Adrenal gland (tissue), 12 donors: ENCODE results near the gene COQ10A. TPM values are rescaled to one million over a fixed set of nuclear protein-coding genes. Genes with fewer than 3 reads are reported as not detected.
"Not testable (repeated sequence)": the region's sequence is repeated elsewhere in the genome, so short reads cannot be mapped to it uniquely, and the experiment has no call there.

Experiments
- DNase-seq, 7 donors: peaks; one replicate each; pipeline ENCODE4 v3.0.0-alpha.2; 2019 to 2020
- H3K27ac ChIP-seq, 5 donors: fragments of 200-600 bp; sonication (generic) in 4 of 5; 1 replicate in 3 of 5; 2 replicates in 2 of 5; pipeline versions ENCODE4 v1.5.1 to v1.8.0; 2016 to 2020; ENCODE audit warnings: mild to moderate bottlenecking in 1 of 5
- H3K27me3 ChIP-seq: fragments of 200-600 bp; 2 replicates; pipeline ENCODE4 v1.8.0; 2021
- H3K36me3 ChIP-seq, 2 donors: fragments of 200-600 bp; replicated peaks in 1 of 2; 1 replicate in 1 of 2; 2 replicates in 1 of 2; pipeline versions ENCODE4 v1.5.1 to v1.8.0; 2018 to 2022
- H3K4me1 ChIP-seq, 2 donors: fragments of 200-600 bp; replicated peaks in 1 of 2; 1 replicate in 1 of 2; 2 replicates in 1 of 2; pipeline versions ENCODE4 v1.5.1 to v1.8.0; 2018 to 2021
- H3K4me3 ChIP-seq, 4 donors: fragments of 200-600 bp; sonication (generic) in 3 of 4; one replicate each; pipeline ENCODE4 v1.5.1; 2016 to 2018
- H3K9me3 ChIP-seq, 3 donors: fragments of 200-600 bp; sonication (generic) in 1 of 3; replicated peaks in 1 of 3; 1 replicate in 2 of 3; 2 replicates in 1 of 3; pipeline versions ENCODE4 v1.5.1 to v1.8.0; 2016 to 2021
- CTCF ChIP-seq, 6 experiments: fragments of 450-650 bp in 4 of 6; fragments of 200-600 bp in 2 of 6; sonication (generic) in 1 of 6; IDR thresholded peaks; 1 replicate in 5 of 6; 2 replicates in 1 of 6; pipeline versions ENCODE4 v1.5.1 to v1.8.0; 2016 to 2021; ENCODE audit warnings: antibody characterized with exemption in 6 of 6, mild to moderate bottlenecking in 2 of 6, moderate library complexity in 1 of 6
- POLR2A ChIP-seq, 2 donors: fragments of 450-650 bp; IDR thresholded peaks; one replicate each; pipeline ENCODE4 v1.6.1; 2017; ENCODE audit warnings: antibody characterized with exemption in 2 of 2, mild to moderate bottlenecking in 2 of 2, moderate library complexity in 1 of 2
- WGBS, 4 donors: extraction: QIAGEN DNeasy Blood & Tissue Kit in 2 of 4; methylation state at CpG; one replicate each; pipeline versions ENCODE4 v1.1.5 to v1.1.7; 2013 to 2017; 5-methylcytosine and 5-hydroxymethylcytosine counted together
- intact Hi-C, 2 donors: fragments of 100-400 bp; cut with DNase I; formaldehyde crosslinking; loops; one replicate each; pipeline versions ENCODE4 v1.14.1 to v1.15.0; 2022 to 2023
- polyA plus RNA-seq, 3 donors: library from polyadenylated mRNA; stranded (reverse); fragments of 200-250 nt in 2 of 3; fragments of 350-450 nt in 1 of 3; fragmentation: Illumina TruSeq in 1 of 3; extraction: RNeasy Lipid Tissue Mini Kit (QIAGEN cat#74804) in 1 of 3; gene quantifications; one replicate each; pipeline ENCODE4 v1.2.3, GENCODE V29; 2013 to 2014
- total RNA-seq, 9 donors: library from RNA; depleted of rRNA in 4 of 9; stranded (reverse); fragments of >200 nt in 4 of 9; fragments of 120-200 nt in 1 of 9; fragmentation: NEBNext Ultra II Directional in 1 of 9; extraction: Animal tissue kit (Norgen Biotek cat#: 25700) in 1 of 9; gene quantifications; one replicate each; pipeline versions ENCODE4 v1.1.0 to v1.2.4, GENCODE V29; 2013 to 2023
- donor health status: healthy with polysubstance abuse.
- donor health status: Bipolar disorder and iron deficiency.
- donor health status: DM: yes; HTN: yes; CAD: no.
- donor health status: DM: no; HTN: no; CAD: no.
- donor health status: DM: no; HTN: no; CAD: no.
- donor health status: DM: yes; HTN: yes; CAD: no.

COQ10A gene
- total and polyA plus RNA-seq, 12 donors = 24.2 to 65.1 (median 35.1) TPM

- Histone ChIP-seq H3K36me3 (peaks cover 0 to 85% of the 10 kb centered on the region in 2 donors), H3K27me3 (no peaks in the 10 kb centered on the region), H3K4me1 (peaks cover 6 to 20% of the 10 kb centered on the region in 2 donors), H3K4me3 (no peak overlapping the region), H3K27ac (peak overlapping the region in 2 of 5 donors; percentile 8 to 52), H3K9me3 (no peaks in the 10 kb centered on the region)
- intact Hi-C loops = no loop called here
- no peak for DNase-seq
- TF ChIP-seq POLR2A (IDR thresholded peaks at IDR 0.05) (no peak), CTCF (IDR thresholded peaks at IDR 0.05) (no peak)
- whole genome bisulfite sequencing, 4 donors = 83 to 94% (median 89%) methylated on average over 2 of the region's 2 CpGs
Measured at GRCh38 chr12:56282579-56282978, 15.8 kb downstream of the COQ10A start.

DNA sequence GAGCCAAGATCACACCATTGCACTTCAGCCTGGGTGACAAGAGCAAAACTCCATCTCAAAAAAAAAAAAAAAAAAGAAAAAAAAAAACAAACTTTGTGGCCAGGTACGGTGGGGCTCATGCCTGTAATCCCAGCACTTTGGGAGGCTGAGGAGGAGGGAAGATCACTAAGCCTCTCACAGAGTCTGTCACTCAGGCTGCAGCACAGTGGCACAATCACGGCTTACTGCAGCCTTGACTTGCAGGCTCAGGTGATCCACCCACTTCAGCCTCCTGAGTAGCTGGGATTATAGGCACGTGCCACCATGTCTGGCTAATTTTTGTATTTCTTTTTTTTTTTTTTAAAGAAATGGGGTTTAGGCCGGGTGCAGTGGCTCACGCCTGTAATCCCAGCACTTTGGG lies 17.5 kb downstream of the COQ10A start:
- H3K9me3 ChIP-seq, H3K4me3 ChIP-seq, DNase-seq, H3K27me3 ChIP-seq, intact Hi-C loops, H3K27ac ChIP-seq: not testable (repeated sequence)
- 79 to 83% (median 81%) methylated on average over 5 of the region's 5 CpGs for WGBS, 4 donors
- peaks cover 0 to 68% of the 10 kb centered on the region in 2 donors for H3K36me3 ChIP-seq
- H3K4me1 ChIP-seq = peaks cover 6 to 30% of the 10 kb centered on the region in 2 donors

- TF ChIP-seq POLR2A (IDR thresholded peaks at IDR 0.05) (no peak), CTCF (IDR thresholded peaks at IDR 0.05) (no peak)
- Histone ChIP-seq H3K27ac (peak overlapping the region in 2 of 5 donors; percentile 10 to 28), H3K9me3 (no peaks in the 10 kb centered on the region), H3K4me1 (peaks cover 6 to 30% of the 10 kb centered on the region in 2 donors), H3K27me3 (no peaks in the 10 kb centered on the region), H3K4me3 (no peak overlapping the region), H3K36me3 (peaks cover 0 to 59% of the 10 kb centered on the region in 2 donors)
- intact Hi-C loops = no loop called here
- peak in 3 of 7 donors; percentile 31 to 70 (median 45) for DNase-seq
- WGBS, 4 donors = 27 to 36% (median 30%) methylated on average over 4 of the region's 4 CpGs
Measured at GRCh38 chr12:56286044-56286830, 19.5 kb downstream of the COQ10A start.

DNA sequence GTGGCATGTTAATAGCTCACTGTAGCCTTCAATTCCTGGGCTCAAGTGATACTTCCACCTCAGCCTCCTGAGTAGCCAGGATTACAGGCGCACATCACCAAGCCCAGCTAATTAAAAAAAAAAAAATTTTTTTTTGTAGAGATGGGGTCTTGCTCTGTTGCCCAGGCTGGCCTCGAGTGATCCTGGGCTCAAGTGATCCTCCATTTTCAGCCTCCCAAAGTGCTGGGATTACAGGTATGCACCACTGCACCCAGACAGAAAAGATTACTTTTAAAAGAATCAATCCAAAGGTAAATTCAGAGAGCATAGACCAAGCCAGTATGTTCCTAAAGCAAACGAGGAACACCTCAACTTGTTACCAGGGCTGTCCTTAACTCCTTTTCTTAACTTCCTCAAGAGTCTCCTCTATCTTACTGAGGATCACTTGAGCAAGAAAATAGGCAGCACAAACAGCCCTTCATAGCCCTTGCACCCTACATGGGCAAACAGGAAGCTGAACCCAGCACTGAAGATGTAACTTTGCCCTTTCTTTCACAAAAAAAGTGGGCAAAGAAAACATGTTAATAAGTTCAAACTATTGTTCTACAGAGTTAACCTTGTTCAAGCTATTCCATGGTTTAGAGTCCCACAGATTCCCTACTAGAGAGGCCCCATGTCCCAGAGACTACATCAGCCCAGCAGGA lies 22.1 kb downstream of the COQ10A start:
- no peak for TF ChIP-seq CTCF (IDR thresholded peaks at IDR 0.05)
- TF ChIP-seq POLR2A (IDR thresholded peaks at IDR 0.05) = no peak
- Histone ChIP-seq H3K27ac (peak overlapping the region in 1 of 5 donors; percentile 4), H3K36me3 (peaks cover 0 to 37% of the 10 kb centered on the region in 2 donors), H3K4me3 (no peak overlapping the region), H3K4me1 (peaks cover 6 to 30% of the 10 kb centered on the region in 2 donors), H3K27me3 (no peaks in the 10 kb centered on the region), H3K9me3 (no peaks in the 10 kb centered on the region)
- intact Hi-C loops = no loop called here
- WGBS, 4 donors = 81 to 88% (median 83%) methylated on average over 3 of the region's 3 CpGs
- no peak for DNase-seq
